Measurements from ENCODE around the gene FLT3.

DNA sequence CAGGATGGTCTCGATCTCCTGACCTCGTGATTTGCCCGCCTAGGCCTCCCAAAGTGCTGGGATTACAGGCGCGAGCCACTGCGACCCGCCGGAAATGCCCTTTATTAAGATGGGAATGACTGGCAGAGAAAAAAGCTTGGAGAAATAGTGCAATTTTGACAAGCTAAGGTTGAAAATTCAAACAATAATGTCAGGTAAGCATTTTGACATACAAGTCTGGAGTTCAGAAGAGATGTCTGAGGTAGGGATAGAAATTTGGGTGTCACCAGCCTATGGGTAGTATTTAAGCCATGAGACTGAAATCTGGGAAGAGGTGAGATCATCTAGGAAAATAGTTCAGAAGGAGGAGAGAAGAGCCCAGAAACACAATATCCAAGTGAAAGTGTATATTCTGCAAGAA lies 20.8 kb upstream of the FLT3 start:
- TF ChIP-seq, protein P1, sequence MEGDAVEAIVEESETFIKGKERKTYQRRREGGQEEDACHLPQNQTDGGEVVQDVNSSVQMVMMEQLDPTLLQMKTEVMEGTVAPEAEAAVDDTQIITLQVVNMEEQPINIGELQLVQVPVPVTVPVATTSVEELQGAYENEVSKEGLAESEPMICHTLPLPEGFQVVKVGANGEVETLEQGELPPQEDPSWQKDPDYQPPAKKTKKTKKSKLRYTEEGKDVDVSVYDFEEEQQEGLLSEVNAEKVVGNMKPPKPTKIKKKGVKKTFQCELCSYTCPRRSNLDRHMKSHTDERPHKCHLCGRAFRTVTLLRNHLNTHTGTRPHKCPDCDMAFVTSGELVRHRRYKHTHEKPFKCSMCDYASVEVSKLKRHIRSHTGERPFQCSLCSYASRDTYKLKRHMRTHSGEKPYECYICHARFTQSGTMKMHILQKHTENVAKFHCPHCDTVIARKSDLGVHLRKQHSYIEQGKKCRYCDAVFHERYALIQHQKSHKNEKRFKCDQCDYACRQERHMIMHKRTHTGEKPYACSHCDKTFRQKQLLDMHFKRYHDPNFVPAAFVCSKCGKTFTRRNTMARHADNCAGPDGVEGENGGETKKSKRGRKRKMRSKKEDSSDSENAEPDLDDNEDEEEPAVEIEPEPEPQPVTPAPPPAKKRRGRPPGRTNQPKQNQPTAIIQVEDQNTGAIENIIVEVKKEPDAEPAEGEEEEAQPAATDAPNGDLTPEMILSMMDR (tag by site-specific recombination; IDR thresholded peaks at IDR 0.05) = no peak
- TF ChIP-seq ZNF274 (IDR thresholded peaks at IDR 0.05; ENCODE audit: low read length) (no peak), ZNF274 (tag by site-specific recombination; IDR thresholded peaks at IDR 0.05; ENCODE audit: borderline replicate concordance) (no peak), ZNF629 (tag by site-specific recombination; IDR thresholded peaks at IDR 0.05) (no peak), ZNF140 (tag by site-specific recombination; IDR thresholded peaks at IDR 0.05) (no peak), SETDB1 (IDR thresholded peaks at IDR 0.05; ENCODE audit: insufficient read length, low read length) (no peak)
- TF ChIP-seq, protein P2, sequence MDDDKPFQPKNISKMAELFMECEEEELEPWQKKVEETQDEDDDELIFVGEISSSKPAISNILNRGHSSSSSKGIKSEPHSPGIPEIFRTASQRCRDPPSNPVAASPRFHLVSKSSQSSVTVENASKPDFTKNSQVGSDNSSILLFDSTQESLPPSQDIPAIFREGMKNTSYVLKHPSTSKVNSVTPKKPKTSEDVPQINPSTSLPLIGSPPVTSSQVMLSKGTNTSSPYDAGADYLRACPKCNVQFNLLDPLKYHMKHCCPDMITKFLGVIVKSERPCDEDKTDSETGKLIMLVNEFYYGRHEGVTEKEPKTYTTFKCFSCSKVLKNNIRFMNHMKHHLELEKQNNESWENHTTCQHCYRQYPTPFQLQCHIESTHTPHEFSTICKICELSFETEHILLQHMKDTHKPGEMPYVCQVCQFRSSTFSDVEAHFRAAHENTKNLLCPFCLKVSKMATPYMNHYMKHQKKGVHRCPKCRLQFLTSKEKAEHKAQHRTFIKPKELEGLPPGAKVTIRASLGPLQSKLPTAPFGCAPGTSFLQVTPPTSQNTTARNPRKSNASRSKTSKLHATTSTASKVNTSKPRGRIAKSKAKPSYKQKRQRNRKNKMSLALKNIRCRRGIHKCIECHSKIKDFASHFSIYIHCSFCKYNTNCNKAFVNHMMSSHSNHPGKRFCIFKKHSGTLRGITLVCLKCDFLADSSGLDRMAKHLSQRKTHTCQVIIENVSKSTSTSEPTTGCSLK (tag by site-specific recombination; IDR thresholded peaks at IDR 0.05) = no peak
